Measurements from ENCODE around the gene CYP4Z1. TPM values are rescaled to one million over a fixed set of nuclear protein-coding genes. Genes with fewer than 3 reads are reported as not detected.

CYP4Z1 gene
- total RNA-seq, 1 donor: not detected

DNA sequence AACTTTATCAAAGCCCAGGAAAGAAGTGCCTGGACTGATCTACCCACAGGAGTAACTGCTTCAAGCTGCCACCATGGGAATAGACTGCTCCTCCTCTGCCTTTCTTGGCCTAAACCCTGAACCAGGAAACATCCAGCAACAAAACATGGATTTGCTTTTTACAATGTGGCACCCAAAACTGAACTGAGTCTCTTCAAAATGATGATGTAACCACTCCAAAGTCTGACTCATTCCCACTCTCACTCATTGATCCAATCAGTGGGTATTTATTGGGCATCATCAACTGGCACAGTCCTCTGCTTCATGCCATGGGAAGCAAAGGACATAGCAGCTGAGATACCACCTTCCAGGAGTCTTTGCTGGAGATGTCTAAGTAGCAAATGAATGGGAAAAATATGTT, 93.7 kb downstream of the CYP4Z1 start:
- no peak for DNase-seq (ENCODE audit: low read depth)
- no peak overlapping the region for H3K4me3 ChIP-seq (ENCODE audit: low read depth, low read length)
- TF ChIP-seq, protein P1, sequence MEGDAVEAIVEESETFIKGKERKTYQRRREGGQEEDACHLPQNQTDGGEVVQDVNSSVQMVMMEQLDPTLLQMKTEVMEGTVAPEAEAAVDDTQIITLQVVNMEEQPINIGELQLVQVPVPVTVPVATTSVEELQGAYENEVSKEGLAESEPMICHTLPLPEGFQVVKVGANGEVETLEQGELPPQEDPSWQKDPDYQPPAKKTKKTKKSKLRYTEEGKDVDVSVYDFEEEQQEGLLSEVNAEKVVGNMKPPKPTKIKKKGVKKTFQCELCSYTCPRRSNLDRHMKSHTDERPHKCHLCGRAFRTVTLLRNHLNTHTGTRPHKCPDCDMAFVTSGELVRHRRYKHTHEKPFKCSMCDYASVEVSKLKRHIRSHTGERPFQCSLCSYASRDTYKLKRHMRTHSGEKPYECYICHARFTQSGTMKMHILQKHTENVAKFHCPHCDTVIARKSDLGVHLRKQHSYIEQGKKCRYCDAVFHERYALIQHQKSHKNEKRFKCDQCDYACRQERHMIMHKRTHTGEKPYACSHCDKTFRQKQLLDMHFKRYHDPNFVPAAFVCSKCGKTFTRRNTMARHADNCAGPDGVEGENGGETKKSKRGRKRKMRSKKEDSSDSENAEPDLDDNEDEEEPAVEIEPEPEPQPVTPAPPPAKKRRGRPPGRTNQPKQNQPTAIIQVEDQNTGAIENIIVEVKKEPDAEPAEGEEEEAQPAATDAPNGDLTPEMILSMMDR (IDR thresholded peaks at IDR 0.05; ENCODE audit: insufficient read depth, low read length): no peak

DNA sequence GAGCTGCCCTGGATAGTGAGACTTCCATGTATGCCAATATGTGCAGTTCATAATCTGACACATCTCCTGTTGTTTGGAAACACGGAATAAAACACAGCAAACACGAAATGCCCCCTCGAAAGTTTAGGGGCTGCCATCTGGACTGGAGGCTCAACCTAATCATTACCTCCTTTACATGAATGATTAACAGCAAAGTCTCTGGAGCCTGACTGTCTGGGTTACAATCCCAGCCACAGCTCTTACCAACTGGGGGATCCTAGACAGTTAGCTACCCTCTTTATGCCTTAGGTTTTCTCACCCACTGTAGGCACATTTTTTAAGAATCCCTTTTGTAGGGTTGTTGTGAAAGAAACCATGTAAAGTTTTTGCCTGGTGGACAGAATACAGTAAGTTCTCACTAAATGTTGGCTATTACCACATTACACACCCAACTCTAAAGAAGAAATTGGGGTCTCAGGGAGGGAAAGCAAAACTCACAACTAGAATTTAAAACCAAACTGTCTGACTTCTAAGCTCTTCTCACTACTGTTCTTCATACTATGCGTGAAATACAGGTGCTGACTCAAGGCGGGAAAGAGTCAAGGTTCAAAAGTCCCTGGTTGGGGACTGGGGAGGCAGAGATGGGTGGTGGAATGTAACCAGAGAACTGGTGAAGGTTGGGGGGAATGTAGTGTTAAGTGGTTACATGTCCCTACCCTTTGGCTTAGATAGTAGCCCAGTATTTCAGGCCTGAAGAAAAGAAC, 94.4 kb downstream of the CYP4Z1 start:
- TF ChIP-seq, protein P1 (IDR thresholded peaks at IDR 0.05; ENCODE audit: insufficient read depth, low read length): no peak
- no peak overlapping the region for H3K4me3 ChIP-seq (ENCODE audit: low read depth, low read length)
- DNase-seq (ENCODE audit: low read depth): no peak

DNA sequence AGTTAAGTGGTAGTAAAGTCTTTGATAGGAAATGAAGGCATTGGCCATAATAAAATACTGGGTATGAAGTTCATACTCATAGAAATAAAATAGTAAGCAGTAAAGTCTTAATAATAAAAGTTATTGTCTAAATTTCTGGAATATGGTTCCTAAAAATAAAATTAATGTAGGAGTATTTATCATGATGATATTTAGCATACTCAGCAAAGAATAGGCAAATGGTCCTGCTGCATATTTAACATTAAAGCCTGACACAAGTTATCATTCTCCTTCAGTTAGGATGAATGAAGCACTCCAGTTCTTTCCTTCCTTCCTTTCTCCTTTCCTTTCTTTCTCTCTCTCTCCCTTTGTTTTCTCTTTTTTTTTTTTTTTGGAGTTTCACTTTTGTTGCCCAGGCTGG, 97.5 kb downstream of the CYP4Z1 start:
- DNase-seq (ENCODE audit: low read depth): no peak

More for the DNA sequence above, 97.5 kb downstream of the CYP4Z1 start:
- no peak overlapping the region for H3K4me3 ChIP-seq (ENCODE audit: low read depth, low read length)
- TF ChIP-seq, protein P1 (IDR thresholded peaks at IDR 0.05; ENCODE audit: insufficient read depth, low read length): no peak

Other genes starting within 250 kb of the CYP4Z1 start
- not detected in 2 replicates for gene CYP4A11, start 125.8 kb upstream of the CYP4Z1 start, total RNA-seq (ENCODE audit: low replicate concordance)
- gene CYP4X1, start 43.6 kb upstream of the CYP4Z1 start, total RNA-seq (ENCODE audit: low replicate concordance): 2.1 and 3.3 TPM in 2 replicates
- gene CYP4A22, start 70.2 kb downstream of the CYP4Z1 start, total RNA-seq (ENCODE audit: low replicate concordance): not detected in 2 replicates
- gene PDZK1IP1, start 122.8 kb downstream of the CYP4Z1 start, total RNA-seq (ENCODE audit: low replicate concordance): not detected in 2 replicates
- gene TAL1, start 165.0 kb downstream of the CYP4Z1 start, total RNA-seq (ENCODE audit: low replicate concordance): 0.08 and 0.36 TPM in 2 replicates
- gene STIL, start 246.9 kb downstream of the CYP4Z1 start, total RNA-seq (ENCODE audit: low replicate concordance): 3.9 and 29.1 TPM in 2 replicates